PFSK-1 (cell line): ENCODE measurements around the gene HNRNPH1.

ENCODE experiments used
- POLR2AphosphoS5 ChIP-seq: IDR thresholded peaks from 2 replicates; pipeline ENCODE4 v1.6.1; 2012; ENCODE audit warnings: low read depth, mild to moderate bottlenecking, control low read depth, low read length, moderate library complexity
- SIN3A ChIP-seq: IDR thresholded peaks from 2 replicates; pipeline ENCODE4 v1.6.1; 2012; ENCODE audit warnings: mild to moderate bottlenecking, low read length, moderate library complexity, borderline replicate concordance; ENCODE audit not compliant: insufficient read depth
- TAF1 ChIP-seq: IDR thresholded peaks from 2 replicates; pipeline ENCODE4 v1.6.1; 2012; ENCODE audit warnings: low read length, control low read depth, borderline replicate concordance; ENCODE audit not compliant: insufficient read depth
- TF ChIP-seq, protein P1 (sequence below), 2 experiments: IDR thresholded peaks; 2 replicates each; pipeline versions ENCODE4 v1.6.1 to v1.8.0; 2011 to 2012; ENCODE audit warnings: low read depth in 2 of 2, low read length in 2 of 2, control low read depth in 1 of 2, inconsistent platforms in 1 of 2, mild to moderate bottlenecking in 1 of 2, moderate library complexity in 1 of 2; ENCODE audit not compliant: insufficient read depth in 1 of 2

DNA sequence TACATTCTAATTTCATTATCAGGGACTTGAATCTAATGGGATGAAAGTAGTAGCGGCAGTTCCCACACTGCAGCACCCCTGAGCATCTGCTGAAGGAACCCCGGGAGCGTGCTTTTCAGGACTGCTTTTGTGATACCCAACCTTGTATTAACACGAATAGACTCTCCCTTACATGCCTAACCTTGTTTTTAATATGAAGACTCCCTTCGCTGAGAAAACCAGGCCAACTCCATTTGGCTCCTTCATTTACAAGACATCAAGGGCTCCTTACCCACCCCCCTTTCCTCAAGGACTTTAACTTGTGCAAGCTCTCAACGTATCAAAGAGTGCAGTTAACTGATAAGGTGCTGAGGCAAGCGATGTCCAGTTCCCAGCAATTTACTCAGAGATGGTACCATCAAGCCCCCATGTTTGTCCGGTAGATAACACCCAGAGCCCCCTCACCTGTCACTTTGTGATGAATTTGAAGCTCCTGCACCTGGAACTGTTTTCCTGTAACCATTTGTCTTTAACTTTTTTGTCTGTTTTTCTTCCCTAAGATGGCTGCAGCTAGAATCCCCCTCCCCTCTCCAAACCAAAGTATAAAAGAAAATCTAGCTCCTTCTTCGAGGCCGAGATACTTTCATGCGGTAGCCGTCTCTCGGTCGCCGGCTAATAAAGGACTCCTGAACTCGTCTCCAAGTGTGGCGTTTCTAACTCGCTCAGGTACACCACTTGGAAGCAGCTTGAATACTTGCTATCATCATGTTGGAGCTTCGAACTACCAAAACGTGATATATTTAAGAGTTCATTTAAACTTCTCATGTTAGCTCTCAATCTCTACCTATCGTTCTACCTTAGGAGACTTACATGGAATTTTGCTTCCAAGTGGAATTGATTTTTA is 10.7 kb downstream of the HNRNPH1 start:
- no peak for TF ChIP-seq TAF1
- TF ChIP-seq, protein P1, sequence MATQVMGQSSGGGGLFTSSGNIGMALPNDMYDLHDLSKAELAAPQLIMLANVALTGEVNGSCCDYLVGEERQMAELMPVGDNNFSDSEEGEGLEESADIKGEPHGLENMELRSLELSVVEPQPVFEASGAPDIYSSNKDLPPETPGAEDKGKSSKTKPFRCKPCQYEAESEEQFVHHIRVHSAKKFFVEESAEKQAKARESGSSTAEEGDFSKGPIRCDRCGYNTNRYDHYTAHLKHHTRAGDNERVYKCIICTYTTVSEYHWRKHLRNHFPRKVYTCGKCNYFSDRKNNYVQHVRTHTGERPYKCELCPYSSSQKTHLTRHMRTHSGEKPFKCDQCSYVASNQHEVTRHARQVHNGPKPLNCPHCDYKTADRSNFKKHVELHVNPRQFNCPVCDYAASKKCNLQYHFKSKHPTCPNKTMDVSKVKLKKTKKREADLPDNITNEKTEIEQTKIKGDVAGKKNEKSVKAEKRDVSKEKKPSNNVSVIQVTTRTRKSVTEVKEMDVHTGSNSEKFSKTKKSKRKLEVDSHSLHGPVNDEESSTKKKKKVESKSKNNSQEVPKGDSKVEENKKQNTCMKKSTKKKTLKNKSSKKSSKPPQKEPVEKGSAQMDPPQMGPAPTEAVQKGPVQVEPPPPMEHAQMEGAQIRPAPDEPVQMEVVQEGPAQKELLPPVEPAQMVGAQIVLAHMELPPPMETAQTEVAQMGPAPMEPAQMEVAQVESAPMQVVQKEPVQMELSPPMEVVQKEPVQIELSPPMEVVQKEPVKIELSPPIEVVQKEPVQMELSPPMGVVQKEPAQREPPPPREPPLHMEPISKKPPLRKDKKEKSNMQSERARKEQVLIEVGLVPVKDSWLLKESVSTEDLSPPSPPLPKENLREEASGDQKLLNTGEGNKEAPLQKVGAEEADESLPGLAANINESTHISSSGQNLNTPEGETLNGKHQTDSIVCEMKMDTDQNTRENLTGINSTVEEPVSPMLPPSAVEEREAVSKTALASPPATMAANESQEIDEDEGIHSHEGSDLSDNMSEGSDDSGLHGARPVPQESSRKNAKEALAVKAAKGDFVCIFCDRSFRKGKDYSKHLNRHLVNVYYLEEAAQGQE (IDR thresholded peaks at IDR 0.05; ENCODE audit: insufficient read depth in 1 of 2, low read depth in 2 of 2, low read length in 2 of 2): no peak
- TF ChIP-seq POLR2AphosphoS5: 0 out of 2 replicates have a peak, but pooled peaks have one; percentile 74
- TF ChIP-seq SIN3A: no peak
